Lower leg skin (tissue), 4 donors: Measurements from ENCODE around the gene LRRC46. TPM values are rescaled to one million over a fixed set of nuclear protein-coding genes. Genes with fewer than 3 reads are reported as not detected.

Experiments
- DNase-seq, 2 donors: peaks; one replicate each; pipeline ENCODE4 v3.0.0-alpha.2; 2019; ENCODE audit warnings: low spot score in 2 of 2
- H3K4me3 ChIP-seq: fragments of 200-600 bp; sonication (generic); 2 replicates; pipeline ENCODE4 v1.5.1; 2017; ENCODE audit warnings: mild to moderate bottlenecking, low read depth; ENCODE audit not compliant: poor library complexity, severe bottlenecking
- POLR2A ChIP-seq, 2 donors: fragments of 450-650 bp; IDR thresholded peaks; one replicate each; pipeline ENCODE4 v1.6.1; 2016 to 2017; ENCODE audit warnings: antibody characterized with exemption in 2 of 2, mild to moderate bottlenecking in 1 of 2, moderate library complexity in 1 of 2
- WGBS, 2 donors: methylation state at CpG; one replicate each; pipeline ENCODE4 v1.1.5; 2018; 5-methylcytosine and 5-hydroxymethylcytosine counted together
- intact Hi-C: fragments of 100-400 bp; cut with DNase I; formaldehyde crosslinking; loops from one replicate; pipeline ENCODE4 v1.15.0; 2023; ENCODE audit warnings: low total_unique reads
- total RNA-seq, 4 donors: library from RNA; depleted of rRNA; stranded (reverse); fragments of >200 nt; gene quantifications; one replicate each; pipeline ENCODE4 v1.1.0, GENCODE V29; 2016
- TF ChIP-seq, protein P1 (sequence below), 3 donors: fragments of 450-650 bp; IDR thresholded peaks; one replicate each; pipeline ENCODE4 v1.5.1; 2016; ENCODE audit warnings: antibody characterized with exemption in 3 of 3, mild to moderate bottlenecking in 3 of 3, moderate library complexity in 2 of 3

Gene LRRC46
- total RNA-seq, 4 donors from 2014 or later = not detected

DNA sequence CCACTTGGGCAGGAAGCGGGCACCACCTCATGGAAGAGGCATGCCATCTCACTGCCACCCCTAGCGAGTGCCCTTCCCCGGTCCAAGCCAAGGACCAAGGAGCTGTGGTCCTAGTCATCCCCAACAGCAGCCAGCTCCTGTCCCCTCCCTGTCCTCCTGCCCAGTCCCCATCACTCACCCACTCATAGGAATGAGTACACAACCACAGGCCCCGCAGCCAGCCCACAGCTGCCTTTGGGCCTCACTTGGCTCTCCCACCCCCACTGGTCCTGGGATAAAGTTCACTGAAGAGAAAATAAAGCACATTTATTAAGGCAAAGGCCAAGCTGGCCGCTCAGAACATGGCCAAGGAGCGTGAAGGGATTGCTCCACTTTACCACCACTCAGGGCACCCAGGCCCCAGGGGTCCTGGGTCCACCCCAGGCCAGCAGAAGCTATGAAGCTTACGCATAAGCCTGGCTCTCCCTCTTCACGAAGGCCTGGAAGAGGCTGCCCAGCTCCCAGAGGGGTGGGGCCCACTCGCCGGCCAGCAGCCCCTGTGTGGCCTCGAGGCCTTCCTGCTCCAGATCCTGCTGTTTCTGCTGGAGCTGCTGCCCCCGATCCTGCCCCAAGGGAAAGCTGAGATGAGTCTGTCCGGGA lies 6.0 kb downstream of the LRRC46 start:
- H3K4me3 ChIP-seq = no peak overlapping the region
- 70 to 75% methylated on average over 7 to 13 of the region's 13 CpGs for WGBS, 2 donors
- intact Hi-C loops = loop anchor here (2.0 kb wide), 1 partner anchor 43 kb away; no protein-coding TSS in a partner anchor
- DNase-seq = no peak
- TF ChIP-seq, protein P1, sequence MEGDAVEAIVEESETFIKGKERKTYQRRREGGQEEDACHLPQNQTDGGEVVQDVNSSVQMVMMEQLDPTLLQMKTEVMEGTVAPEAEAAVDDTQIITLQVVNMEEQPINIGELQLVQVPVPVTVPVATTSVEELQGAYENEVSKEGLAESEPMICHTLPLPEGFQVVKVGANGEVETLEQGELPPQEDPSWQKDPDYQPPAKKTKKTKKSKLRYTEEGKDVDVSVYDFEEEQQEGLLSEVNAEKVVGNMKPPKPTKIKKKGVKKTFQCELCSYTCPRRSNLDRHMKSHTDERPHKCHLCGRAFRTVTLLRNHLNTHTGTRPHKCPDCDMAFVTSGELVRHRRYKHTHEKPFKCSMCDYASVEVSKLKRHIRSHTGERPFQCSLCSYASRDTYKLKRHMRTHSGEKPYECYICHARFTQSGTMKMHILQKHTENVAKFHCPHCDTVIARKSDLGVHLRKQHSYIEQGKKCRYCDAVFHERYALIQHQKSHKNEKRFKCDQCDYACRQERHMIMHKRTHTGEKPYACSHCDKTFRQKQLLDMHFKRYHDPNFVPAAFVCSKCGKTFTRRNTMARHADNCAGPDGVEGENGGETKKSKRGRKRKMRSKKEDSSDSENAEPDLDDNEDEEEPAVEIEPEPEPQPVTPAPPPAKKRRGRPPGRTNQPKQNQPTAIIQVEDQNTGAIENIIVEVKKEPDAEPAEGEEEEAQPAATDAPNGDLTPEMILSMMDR (IDR thresholded peaks at IDR 0.05) = no peak
- no peak for TF ChIP-seq POLR2A (IDR thresholded peaks at IDR 0.05)

DNA sequence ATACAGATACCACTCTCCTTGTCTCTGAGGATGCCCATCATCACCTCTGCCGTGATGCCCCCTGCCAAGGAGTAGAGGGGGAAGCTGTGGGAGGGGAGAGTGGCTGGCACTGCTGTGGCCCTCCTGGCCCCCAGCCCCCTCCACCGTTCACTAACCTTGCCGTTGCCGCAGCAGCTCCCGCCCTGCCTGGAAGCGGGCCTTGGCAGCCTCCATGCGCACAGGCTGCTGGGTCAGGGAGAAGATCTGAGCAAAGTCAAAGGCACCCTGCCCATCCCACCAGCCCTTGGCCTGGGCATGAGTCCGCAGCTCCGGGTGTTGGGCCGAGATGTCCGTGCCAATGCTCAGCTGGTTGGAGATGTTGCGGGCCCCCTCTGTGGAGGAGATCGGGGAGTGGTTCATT lies 7.2 kb downstream of the LRRC46 start:
- H3K4me3 ChIP-seq = no peak overlapping the region
- no peak for DNase-seq
- intact Hi-C loops = no loop called here
- WGBS, 2 donors = 89 to 91% methylated on average over 11 to 13 of the region's 13 CpGs
- no peak for TF ChIP-seq POLR2A (IDR thresholded peaks at IDR 0.05)
- TF ChIP-seq, protein P1 (IDR thresholded peaks at IDR 0.05) = no peak

DNA sequence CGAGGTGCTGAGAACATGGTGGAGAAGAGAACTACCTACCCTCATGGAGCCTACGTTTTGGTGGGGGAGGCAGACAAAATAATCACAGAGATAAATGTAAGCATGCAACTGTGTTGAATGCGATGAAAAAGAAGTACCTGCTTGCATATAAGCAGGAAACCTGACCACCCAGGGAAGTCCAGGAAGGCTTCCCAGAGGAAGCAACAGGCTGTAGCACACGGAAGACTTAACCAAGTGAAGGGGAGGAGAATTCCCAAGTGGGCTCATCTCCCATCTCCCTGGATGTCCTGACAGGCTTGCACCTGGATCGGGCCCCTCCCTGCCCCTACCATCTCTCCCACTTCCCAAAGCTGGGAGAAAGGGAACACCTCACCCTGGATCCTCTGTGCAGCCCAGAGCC lies 7.6 kb downstream of the LRRC46 start:
- no peak for DNase-seq
- H3K4me3 ChIP-seq = no peak overlapping the region
- TF ChIP-seq POLR2A (IDR thresholded peaks at IDR 0.05) = no peak
- TF ChIP-seq, protein P1 (IDR thresholded peaks at IDR 0.05) = no peak
- intact Hi-C loops = no loop called here
- 90 to 95% methylated on average over 5 of the region's 5 CpGs for WGBS, 2 donors

DNA sequence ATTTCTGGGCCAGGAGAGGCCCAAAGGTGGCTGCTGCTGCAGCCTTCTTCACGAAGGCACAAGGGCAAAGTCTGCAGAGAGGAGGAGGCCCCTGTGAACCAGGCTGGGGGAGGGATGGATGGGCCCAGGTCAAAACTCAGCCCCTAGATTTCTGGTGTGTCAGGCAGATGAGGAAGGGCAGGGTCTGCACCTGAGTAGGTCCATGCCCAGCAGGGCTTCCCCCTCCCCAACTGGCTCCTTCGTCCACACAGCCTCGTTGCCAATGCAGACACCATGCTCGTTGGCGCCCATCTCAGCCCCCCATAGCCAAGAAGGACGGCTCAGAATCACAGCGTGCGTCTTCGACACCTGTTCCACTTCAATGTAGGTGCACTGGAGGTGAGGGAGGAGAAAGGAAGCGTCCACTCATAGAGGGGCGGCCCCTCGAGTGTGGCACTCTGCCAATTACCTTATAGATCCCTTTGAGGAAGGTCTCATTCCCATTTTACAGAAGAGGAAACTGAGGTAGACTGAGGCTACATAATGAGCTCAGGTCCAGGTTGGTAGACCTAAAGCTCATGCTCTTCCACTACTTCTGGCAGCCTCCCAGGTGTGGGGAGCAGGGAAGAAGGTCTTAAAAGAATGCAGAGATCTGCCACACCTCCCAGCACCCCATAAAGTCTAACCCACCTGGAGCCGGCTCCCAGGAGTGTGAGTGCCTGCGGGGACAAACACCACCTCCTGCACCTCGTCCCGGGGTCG lies 8.7 kb downstream of the LRRC46 start:
- intact Hi-C loops = loop anchor here (2.0 kb wide), 1 partner anchor 49 kb away; no protein-coding TSS in a partner anchor
- 50% methylated on average over 17 of the region's 17 CpGs for WGBS, 2 donors
- TF ChIP-seq, protein P1 (IDR thresholded peaks at IDR 0.05) = no peak
- TF ChIP-seq POLR2A (IDR thresholded peaks at IDR 0.05) = no peak
- H3K4me3 ChIP-seq = no peak overlapping the region
- no peak for DNase-seq

DNA sequence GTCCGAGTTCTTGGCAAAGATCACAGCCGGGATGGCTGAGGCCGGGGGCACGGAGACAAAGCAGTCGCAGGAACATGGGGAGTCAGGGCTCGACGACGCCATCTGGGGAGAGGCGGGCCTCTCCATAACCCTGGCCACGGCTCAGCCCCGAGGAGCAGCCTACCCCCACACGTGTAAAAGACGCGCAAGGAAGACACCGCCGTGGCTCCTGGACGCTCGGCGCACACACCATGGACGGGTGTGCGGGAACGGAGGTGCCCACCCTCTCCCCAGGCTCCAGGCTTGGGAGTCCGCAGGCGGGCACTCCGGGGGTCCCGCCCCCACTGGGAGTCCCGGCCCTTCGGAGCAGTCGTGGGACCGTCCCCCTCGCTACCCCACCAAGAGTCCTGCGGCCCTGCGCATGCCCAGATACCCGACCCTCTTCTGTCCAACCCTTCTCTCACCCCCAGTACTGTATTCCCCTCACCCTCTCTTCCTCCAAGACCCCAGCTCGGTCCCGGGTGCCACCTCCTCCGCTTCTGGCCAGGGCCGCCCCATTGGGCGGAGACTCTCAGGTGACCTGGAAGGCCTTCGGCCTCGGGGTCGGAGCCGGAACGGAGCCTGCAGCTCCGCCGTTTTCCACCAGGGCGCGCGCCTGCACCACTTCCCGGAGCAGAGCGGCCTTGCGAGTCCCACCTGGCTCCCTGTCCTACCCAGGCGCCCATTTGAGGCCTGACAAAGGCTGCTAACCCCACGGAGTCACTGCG lies 9.4 kb downstream of the LRRC46 start, which contains the start of gene SCRN2:
TSS of gene SCRN2 (minus strand) at position 532 of the 746 bp plus-strand sequence. CDS start at position 102, 430 bp downstream.
- TF ChIP-seq POLR2A (IDR thresholded peaks at IDR 0.05) = no peak
- TF ChIP-seq, protein P1 (IDR thresholded peaks at IDR 0.05) = peak in 1 of 3 donors; percentile 98
- peak; percentile 87 to 98 for DNase-seq
- H3K4me3 ChIP-seq = peak within 1 kb of the TSS; percentile 63
- WGBS, 2 donors = 0% methylated on average over 29 to 49 of the region's 55 CpGs
- intact Hi-C loops = loop anchor here (2.0 kb wide), 1 partner anchor 48 kb away; no protein-coding TSS in a partner anchor
